Small intestine (tissue), 7 donors: ENCODE measurements around the gene SLC17A5. TPM values are rescaled to one million over a fixed set of nuclear protein-coding genes. Genes with fewer than 3 reads are reported as not detected.
A peak's percentile ranks its signal among the peaks of the same experiment; 100 is the strongest.

Experiments
- DNase-seq, 2 donors: peaks; one replicate each; pipeline versions ENCODE4 v3.0.0 to v3.0.0-alpha.2; 2013
- FAIRE-seq: peaks from 2 replicates; lab custom pipeline; 2012; peaks lifted over from hg19 to GRCh38; lab: Jason Lieb, UNC
- H3K27ac ChIP-seq, 3 donors: one replicate each; pipeline ENCODE4 v1.5.1; 2013; ENCODE audit warnings: low read length in 2 of 3, mild to moderate bottlenecking in 2 of 3, control low read depth in 1 of 3, inconsistent platforms in 1 of 3, low read depth in 1 of 3, moderate library complexity in 1 of 3
- H3K27me3 ChIP-seq, 3 donors: one replicate each; pipeline ENCODE4 v1.6.1; 2013; ENCODE audit warnings: low read length in 3 of 3, inconsistent platforms in 1 of 3; ENCODE audit not compliant: control insufficient read depth in 3 of 3, insufficient read depth in 3 of 3
- H3K36me3 ChIP-seq, 3 donors: one replicate each; pipeline ENCODE4 v1.6.1; 2013; ENCODE audit warnings: low read length in 3 of 3, inconsistent platforms in 1 of 3, low read depth in 1 of 3, mild to moderate bottlenecking in 1 of 3, moderate library complexity in 1 of 3; ENCODE audit not compliant: control insufficient read depth in 3 of 3, insufficient read depth in 2 of 3
- H3K4me1 ChIP-seq, 3 donors: one replicate each; pipeline ENCODE4 v1.6.1; 2013; ENCODE audit warnings: low read length in 2 of 3, inconsistent platforms in 1 of 3, low read depth in 1 of 3, mild to moderate bottlenecking in 1 of 3, moderate library complexity in 1 of 3; ENCODE audit not compliant: control insufficient read depth in 3 of 3, insufficient read depth in 2 of 3
- H3K4me3 ChIP-seq, 3 donors: one replicate each; pipeline ENCODE4 v1.5.1; 2013; ENCODE audit warnings: low read length in 3 of 3, control low read depth in 1 of 3, inconsistent platforms in 1 of 3, low read depth in 1 of 3, mild to moderate bottlenecking in 1 of 3, moderate library complexity in 1 of 3
- H3K9me3 ChIP-seq, 2 donors: one replicate each; pipeline ENCODE4 v1.6.1; 2013; ENCODE audit warnings: low read depth in 1 of 2, low read length in 1 of 2; ENCODE audit not compliant: control insufficient read depth in 2 of 2, insufficient read depth in 1 of 2
- WGBS, 3 donors: extraction: QIAGEN DNeasy Blood & Tissue Kit; methylation state at CpG; one replicate each; pipeline ENCODE4 v1.1.7; 2013; 5-methylcytosine and 5-hydroxymethylcytosine counted together
- polyA plus RNA-seq, 4 donors: library from polyadenylated mRNA; stranded (reverse) in 3 of 4; unstranded in 1 of 4; fragments of 200-250 nt in 3 of 4; fragments of 120-200 nt in 1 of 4; gene quantifications; one replicate each; pipeline versions ENCODE4 v1.2.1 to v1.2.3, GENCODE V29; 2013
- donor health status: healthy with polysubstance abuse.
- donor health status: control.
- donor health status: control.
- donor health status: Bipolar disorder and iron deficiency.
- donor health status: healthy.

Gene SLC17A5
- polyA plus RNA-seq, 4 donors = 4.9 to 152 (median 11.5) TPM

- 84 to 89% (median 86%) methylated on average over 1 of the region's 1 CpG for WGBS, 3 donors
- no peaks in the 10 kb centered on the region for H3K4me1 ChIP-seq
- peaks cover 1 to 39% (median 5%) of the 10 kb centered on the region in 3 donors for H3K36me3 ChIP-seq
- H3K4me3 ChIP-seq = no peak overlapping the region
- no peaks in the 10 kb centered on the region for H3K27me3 ChIP-seq
- no peaks in the 10 kb centered on the region for H3K9me3 ChIP-seq
- DNase-seq (no peak), FAIRE-seq (no peak)
- no peak overlapping the region for H3K27ac ChIP-seq
These were observed 49.8 kb downstream of the SLC17A5 start for GRCh38 chr6:73604020-73604419.

- FAIRE-seq = no peak
These were observed 67.3 kb downstream of the SLC17A5 start for GRCh38 chr6:73586416-73586974.

GRCh38 chr6:73585566-73586415 lies 68.0 kb downstream of the SLC17A5 start:
- Histone ChIP-seq H3K36me3 (no peaks in the 10 kb centered on the region), H3K27ac (peak overlapping the region; percentile 77 to 97 (median 94)), H3K4me1 (peaks cover 0 to 19% (median 2%) of the 10 kb centered on the region in 3 donors), H3K4me3 (peak overlapping the region in 1 of 3 donors; percentile 4), H3K27me3 (no peaks in the 10 kb centered on the region), H3K9me3 (no peaks in the 10 kb centered on the region)
- DNase-seq (peak; percentile 86 to 88), FAIRE-seq (no peak)
- 0 to 2% (median 2%) methylated on average over 3 of the region's 3 CpGs for WGBS, 3 donors

More at GRCh38 chr6:73586416-73586974, 67.3 kb downstream of the SLC17A5 start:
- 6 to 9% (median 7%) methylated on average over 6 of the region's 6 CpGs for WGBS, 3 donors
- H3K27me3 ChIP-seq = no peaks in the 10 kb centered on the region
- no peaks in the 10 kb centered on the region for H3K36me3 ChIP-seq
- H3K27ac ChIP-seq = peak overlapping the region; percentile 77 to 97 (median 94)
- no peak overlapping the region for H3K4me3 ChIP-seq
- H3K4me1 ChIP-seq = peaks cover 0 to 17% (median 2%) of the 10 kb centered on the region in 3 donors
- DNase-seq = peak; percentile 39 to 54
- H3K9me3 ChIP-seq = no peaks in the 10 kb centered on the region

- 90 to 98% (median 92%) methylated on average over 2 of the region's 2 CpGs for WGBS, 3 donors
- Histone ChIP-seq H3K4me3 (no peak overlapping the region), H3K36me3 (no peaks in the 10 kb centered on the region), H3K4me1 (peaks cover 3 to 39% (median 9%) of the 10 kb centered on the region in 3 donors), H3K27me3 (no peaks in the 10 kb centered on the region), H3K27ac (no peak overlapping the region), H3K9me3 (peaks cover 0 to 2% of the 10 kb centered on the region in 2 donors)
- no peak for DNase-seq
- no peak for FAIRE-seq
These were observed 72.5 kb downstream of the SLC17A5 start for GRCh38 chr6:73581293-73581692.

GRCh38 chr6:73580247-73581149 lies 73.3 kb downstream of the SLC17A5 start:
- Histone ChIP-seq H3K9me3 (peaks cover 0 to 4% of the 10 kb centered on the region in 2 donors), H3K27ac (peak overlapping the region; percentile 41 to 88 (median 81)), H3K4me3 (peak overlapping the region in 1 of 3 donors; percentile 26), H3K4me1 (peaks cover 3 to 31% (median 7%) of the 10 kb centered on the region in 3 donors), H3K36me3 (no peaks in the 10 kb centered on the region), H3K27me3 (no peaks in the 10 kb centered on the region)
- FAIRE-seq (no peak), DNase-seq (peak; percentile 63 to 90)
- 9 to 25% (median 17%) methylated on average over 21 of the region's 21 CpGs for WGBS, 3 donors

GRCh38 chr6:73579851-73580246 lies 73.9 kb downstream of the SLC17A5 start:
- no peaks in the 10 kb centered on the region for H3K36me3 ChIP-seq
- 29 to 46% (median 45%) methylated on average over 4 of the region's 4 CpGs for WGBS, 3 donors
- peaks cover 0 to 4% of the 10 kb centered on the region in 2 donors for H3K9me3 ChIP-seq
- no peaks in the 10 kb centered on the region for H3K27me3 ChIP-seq
- peaks cover 3 to 25% (median 7%) of the 10 kb centered on the region in 3 donors for H3K4me1 ChIP-seq
- peak overlapping the region; percentile 8 to 88 (median 81) for H3K27ac ChIP-seq
- DNase-seq = peak; percentile 18 to 55
- H3K4me3 ChIP-seq = peak overlapping the region in 1 of 3 donors; percentile 26
- no peak for FAIRE-seq

GRCh38 chr6:73579389-73579788 lies 74.4 kb downstream of the SLC17A5 start:
- no peak for FAIRE-seq
- WGBS, 3 donors = 84 to 94% (median 92%) methylated on average over 4 of the region's 4 CpGs
- no peak for DNase-seq

More at GRCh38 chr6:73579389-73579788, 74.4 kb downstream of the SLC17A5 start:
- H3K4me3 ChIP-seq = no peak overlapping the region
- peaks cover 0 to 4% of the 10 kb centered on the region in 2 donors for H3K9me3 ChIP-seq
- H3K27me3 ChIP-seq = no peaks in the 10 kb centered on the region
- peak overlapping the region in 2 of 3 donors; percentile 81 to 88 for H3K27ac ChIP-seq
- H3K36me3 ChIP-seq = no peaks in the 10 kb centered on the region
- peaks cover 3 to 25% (median 7%) of the 10 kb centered on the region in 3 donors for H3K4me1 ChIP-seq
